ENCODE data around the gene ICOSLG.
"Not testable (repeated sequence)": the region's sequence is repeated elsewhere in the genome, so short reads cannot be mapped to it uniquely, and the experiment has no call there.

The ICOSLG gene

GRCh38 chr21:44227614-44228013 is 13.1 kb downstream of the ICOSLG start:
- in situ Hi-C loops (cut with HindIII; ENCODE audit: low sequenced_read_pairs): not testable (repeated sequence)

- in situ Hi-C loops (cut with HindIII; ENCODE audit: low sequenced_read_pairs): not testable (repeated sequence)
These were observed 15.1 kb downstream of the ICOSLG start for GRCh38 chr21:44225605-44226004.

DNA sequence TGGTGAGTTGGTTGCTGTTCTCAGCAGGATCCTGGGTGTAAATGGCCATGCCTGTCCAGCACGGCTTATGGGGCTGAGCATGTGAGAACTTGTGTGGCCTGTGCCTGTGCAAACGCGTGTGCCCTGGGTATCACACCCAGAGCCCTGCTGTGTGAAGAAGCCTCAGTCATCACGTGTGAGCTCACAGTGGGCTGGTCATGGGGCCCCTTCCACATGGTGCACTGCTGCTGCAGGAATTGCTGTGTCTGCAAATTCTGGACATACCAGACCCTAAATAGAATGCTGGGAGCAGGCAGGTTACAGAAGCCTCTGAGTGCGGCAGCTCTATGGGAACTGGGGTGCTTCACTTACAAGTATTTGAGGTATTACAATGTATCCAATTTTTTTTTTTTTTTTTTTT is 17.4 kb downstream of the ICOSLG start:
- in situ Hi-C loops (cut with HindIII; ENCODE audit: low sequenced_read_pairs): not testable (repeated sequence)

GRCh38 chr21:44220674-44221073 is 20.1 kb downstream of the ICOSLG start:
- in situ Hi-C loops (cut with HindIII; ENCODE audit: low sequenced_read_pairs): not testable (repeated sequence)

DNA sequence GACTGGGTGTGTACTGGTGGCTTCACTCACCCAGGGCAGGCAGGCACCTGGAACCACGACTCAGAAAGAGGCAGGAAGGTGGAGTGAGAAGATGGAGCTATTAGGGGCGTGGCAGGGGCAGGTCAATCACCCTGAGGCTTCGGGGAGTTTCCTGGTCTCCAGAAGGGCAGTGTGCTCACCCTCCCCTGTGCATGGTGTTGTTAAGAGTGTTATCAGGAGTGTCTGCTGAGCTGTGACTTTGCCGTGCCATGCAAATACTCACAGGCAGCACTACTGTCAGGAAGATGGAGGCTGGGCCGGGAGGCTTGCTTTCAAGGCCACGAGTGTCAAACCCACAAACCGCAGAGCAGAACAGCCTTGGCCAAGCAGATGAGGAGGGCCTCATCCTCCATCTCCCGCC is 22.3 kb downstream of the ICOSLG start:
- in situ Hi-C loops (cut with HindIII; ENCODE audit: low sequenced_read_pairs): not testable (repeated sequence)

GRCh38 chr21:44211978-44212377 is 28.8 kb downstream of the ICOSLG start:
- in situ Hi-C loops (cut with HindIII; ENCODE audit: low sequenced_read_pairs): not testable (repeated sequence)

DNA sequence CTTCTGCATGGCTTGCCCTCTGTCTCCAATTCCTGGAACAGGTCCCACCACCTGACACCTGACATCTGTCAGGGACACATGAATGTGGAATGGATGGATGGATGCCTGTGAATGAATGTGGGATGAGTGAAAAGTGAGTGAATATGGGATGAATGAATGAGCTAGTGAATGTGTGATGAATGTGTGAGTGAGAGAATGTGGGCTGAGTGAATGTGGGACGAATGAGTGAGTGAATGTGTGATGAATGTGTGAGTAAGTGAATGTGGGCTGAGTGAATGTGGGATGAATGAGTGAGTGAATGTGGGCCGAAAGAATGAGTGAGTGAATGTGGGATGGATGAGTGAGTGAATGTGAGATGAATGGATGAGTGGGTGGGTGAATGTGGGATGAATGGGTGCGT is 29.2 kb downstream of the ICOSLG start:
- in situ Hi-C loops (cut with HindIII; ENCODE audit: low sequenced_read_pairs): not testable (repeated sequence)

DNA sequence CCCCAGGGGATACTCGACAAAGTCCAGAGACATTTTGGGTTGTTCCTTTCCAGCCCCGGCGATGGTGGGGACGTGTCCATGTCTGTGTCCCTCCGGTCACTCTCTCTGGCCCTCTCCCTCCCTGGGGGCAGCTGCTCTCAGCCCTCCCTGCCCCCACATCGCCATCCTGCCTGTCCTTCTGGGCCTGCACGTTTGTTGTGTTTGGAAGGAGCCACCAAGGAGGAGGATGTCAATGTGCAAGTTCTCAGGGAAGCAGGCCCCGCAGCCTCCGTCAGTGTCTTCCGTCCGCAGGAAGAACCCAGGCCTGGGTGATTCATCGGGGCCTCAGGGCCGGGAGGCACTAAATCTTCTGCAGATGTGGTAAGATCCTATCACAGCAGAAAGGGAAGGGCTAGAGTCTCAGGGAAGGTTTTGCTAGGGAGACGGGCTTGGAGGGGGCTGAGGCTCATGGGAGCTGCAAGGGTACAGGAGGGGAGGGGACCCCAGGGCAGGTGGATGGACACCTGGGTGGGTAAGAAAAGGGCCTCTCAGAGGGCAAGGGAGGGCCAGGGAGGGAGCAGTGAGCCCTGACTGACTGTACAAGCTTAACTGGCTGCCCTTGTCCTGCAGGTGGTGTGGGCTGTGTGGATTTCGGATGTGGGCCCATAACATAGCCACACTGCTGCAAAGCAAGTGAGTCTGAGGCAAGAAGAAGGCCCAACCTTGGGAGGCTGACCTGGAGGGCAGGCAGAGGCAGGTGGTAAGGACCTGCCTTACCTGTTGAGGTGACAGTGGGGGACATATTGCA is 32.7 kb downstream of the ICOSLG start:
- in situ Hi-C loops (cut with HindIII; ENCODE audit: low sequenced_read_pairs): not testable (repeated sequence)

DNA sequence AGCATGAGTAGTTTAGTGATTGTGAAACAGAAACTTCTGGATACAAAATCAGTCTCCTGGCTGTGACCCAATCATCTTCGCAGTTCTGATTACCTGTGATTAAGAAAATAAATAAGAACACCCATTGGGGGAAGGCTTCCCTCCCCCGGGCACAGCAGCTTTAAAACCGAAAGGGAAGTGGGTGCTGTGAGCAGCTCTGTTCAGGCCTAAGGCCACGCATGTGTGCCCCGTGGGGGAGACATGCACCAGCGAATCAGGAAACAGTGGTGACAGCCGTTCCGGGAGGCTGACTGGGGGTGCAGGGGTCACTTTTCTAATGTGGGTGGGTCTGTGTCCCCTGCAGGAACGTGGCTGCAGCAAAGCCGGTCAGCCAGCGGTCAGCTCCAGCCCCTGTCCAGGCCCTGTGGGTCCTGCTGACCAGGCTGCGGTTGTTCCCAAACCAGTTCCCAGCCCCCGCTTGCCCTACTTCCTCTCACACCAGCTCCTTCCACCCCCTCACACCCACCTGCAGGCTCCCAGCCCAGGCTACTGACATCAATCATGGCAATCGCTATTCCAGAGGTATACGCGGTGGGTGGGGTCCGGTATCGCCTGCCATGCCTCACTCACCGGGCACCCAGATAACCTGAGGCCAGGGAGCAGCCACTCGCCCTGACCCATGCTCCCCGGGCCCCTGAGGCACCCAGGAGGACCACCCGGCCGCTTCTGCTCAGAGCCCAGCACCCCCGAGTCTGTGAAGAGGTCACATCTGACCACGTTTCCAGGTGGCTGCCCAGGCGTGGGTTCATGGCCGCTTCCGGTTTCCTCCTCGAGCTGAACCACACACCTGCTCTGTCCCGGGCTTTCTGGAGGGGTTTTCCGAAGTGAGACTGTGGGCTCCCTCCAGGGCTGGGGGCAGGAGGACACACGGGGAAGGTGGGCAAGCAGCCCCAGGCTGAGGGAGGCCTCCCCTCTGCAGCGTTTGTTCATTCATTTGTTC is 33.8 kb downstream of the ICOSLG start:
- in situ Hi-C loops (cut with HindIII; ENCODE audit: low sequenced_read_pairs): not testable (repeated sequence)

DNA sequence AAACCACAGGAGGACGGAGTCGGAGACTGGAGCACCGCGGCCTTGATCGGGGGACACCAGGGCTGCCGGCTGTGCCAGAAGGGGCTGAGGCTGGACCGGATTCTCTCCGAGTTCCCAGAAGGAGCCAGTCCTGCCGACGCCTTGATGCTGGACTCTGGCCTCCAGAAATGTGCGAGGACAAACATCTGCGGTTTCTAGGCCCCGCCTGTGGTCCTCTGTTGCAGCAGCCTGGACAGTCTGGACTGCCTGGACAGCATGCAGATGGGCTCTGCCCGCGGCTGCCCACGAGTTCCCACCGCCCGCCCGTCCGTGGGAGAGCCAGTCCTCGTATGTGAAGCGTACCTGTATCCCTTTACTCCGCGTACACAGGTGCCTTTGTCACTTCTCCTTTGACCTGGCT is 34.6 kb downstream of the ICOSLG start:
- in situ Hi-C loops (cut with HindIII; ENCODE audit: low sequenced_read_pairs): not testable (repeated sequence)

GRCh38 chr21:44202590-44203299 is 38.0 kb downstream of the ICOSLG start:
- in situ Hi-C loops (cut with HindIII; ENCODE audit: low sequenced_read_pairs): not testable (repeated sequence)

- in situ Hi-C loops (cut with HindIII; ENCODE audit: low sequenced_read_pairs): not testable (repeated sequence)
These were observed 40.7 kb downstream of the ICOSLG start for GRCh38 chr21:44199997-44200396.

- in situ Hi-C loops (cut with HindIII; ENCODE audit: low sequenced_read_pairs): no loop called here
These were observed 41.3 kb downstream of the ICOSLG start for GRCh38 chr21:44199448-44199847.

DNA sequence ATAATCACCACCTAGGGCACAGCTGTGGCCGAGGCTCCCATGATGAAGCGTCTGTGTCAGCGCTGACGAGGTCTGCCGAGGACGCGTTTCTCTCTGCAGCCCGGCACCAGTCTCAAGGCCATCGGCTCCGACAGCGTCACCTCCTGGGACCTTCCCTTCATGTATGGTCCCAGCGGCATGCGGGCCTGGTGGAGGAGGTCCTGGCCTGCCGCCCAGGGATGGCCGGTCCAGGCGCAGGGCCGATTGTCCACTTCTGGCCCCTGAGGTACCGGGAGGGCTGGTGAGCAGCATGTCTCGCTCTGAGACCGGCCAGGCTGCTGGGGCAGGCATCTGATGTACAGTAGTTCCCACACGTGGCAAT is 43.6 kb downstream of the ICOSLG start:
- in situ Hi-C loops (cut with HindIII; ENCODE audit: low sequenced_read_pairs): not testable (repeated sequence)

DNA sequence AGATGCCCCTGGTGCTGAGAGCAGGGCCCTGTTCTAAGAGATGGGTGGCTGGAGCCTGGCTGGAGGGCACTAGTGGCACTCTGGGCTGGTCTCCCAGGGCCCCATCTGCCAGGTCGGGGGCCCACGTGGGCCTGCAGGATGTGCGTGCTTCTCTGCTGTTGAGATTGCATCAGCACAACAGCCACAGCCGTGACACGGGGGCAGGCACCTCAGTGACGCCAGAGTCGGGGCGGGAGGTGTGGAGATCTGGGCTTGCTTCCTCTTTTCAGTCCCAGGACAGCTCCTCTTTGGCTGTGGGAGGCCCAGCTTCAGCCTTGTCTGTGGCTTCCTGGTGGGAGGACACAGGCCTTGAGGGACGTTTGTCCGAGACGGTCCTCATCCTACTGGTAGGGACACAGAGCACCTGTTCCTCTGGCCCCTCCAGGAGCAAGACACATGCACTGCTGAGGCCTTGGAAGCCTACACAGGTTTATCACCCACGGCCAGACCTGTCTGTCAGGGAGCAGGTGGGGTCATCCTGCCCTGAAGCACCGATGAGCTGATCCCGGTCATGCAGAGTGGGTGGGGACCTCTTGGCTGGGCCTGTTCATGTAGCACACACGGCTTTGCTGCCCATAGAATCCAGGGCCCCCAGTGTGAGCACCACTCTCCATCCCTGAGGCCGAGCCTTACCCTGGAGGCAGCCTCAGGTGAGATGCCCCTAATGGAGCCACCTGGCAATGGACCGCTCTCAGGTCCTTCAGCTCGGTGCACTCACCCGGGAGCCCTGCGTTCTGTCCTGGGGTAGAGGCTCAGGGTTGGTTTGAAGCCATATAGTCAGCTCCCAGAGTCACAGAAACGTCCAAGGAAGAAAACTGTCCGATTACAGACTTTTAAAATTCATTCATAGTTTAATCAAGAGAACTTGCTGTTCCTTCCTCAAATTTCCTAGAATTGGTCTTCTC is 44.3 kb downstream of the ICOSLG start:
- in situ Hi-C loops (cut with HindIII; ENCODE audit: low sequenced_read_pairs): not testable (repeated sequence)

DNA sequence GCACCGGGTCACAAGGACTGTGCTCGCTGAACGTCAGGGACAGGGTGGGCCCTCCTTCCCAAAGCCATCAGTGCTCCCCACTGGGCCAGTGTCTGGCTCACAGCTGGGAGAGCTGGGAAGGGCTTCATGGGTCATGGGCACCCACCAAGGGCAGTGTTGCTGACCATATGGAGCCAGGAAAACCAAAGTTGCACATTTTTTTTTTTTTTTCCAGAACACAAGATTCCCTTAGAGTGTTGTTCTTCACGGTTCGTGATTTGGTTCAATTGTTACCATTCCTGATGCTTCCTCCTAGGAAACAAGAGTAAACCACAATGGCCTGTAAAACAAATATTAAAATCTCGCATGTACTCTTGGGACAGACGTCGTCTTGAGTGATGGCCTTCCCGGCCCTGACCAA is 45.9 kb downstream of the ICOSLG start:
- in situ Hi-C loops (cut with HindIII; ENCODE audit: low sequenced_read_pairs): not testable (repeated sequence)

GRCh38 chr21:44194451-44194850 is 46.3 kb downstream of the ICOSLG start:
- in situ Hi-C loops (cut with HindIII; ENCODE audit: low sequenced_read_pairs): not testable (repeated sequence)

DNA sequence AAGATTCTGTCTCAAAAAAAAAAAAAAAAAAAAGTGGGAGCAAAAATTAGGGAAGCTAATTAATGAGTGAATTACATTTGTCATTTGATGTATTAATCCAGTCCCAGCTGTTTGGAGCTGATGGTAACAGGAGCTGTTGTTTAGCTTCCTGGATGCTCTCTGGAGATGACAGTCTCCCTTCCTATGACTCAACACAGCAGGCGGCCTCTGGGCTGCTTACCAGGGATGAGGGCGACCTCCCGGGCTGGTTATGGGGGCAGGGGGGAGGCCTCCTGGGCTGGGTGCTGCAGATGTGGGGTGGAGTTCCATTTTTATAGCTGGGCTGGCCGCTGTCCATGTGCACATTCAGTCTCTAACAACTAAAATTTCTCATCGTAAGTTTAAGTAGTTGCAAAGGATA is 47.6 kb downstream of the ICOSLG start:
- in situ Hi-C loops (cut with HindIII; ENCODE audit: low sequenced_read_pairs): not testable (repeated sequence)

DNA sequence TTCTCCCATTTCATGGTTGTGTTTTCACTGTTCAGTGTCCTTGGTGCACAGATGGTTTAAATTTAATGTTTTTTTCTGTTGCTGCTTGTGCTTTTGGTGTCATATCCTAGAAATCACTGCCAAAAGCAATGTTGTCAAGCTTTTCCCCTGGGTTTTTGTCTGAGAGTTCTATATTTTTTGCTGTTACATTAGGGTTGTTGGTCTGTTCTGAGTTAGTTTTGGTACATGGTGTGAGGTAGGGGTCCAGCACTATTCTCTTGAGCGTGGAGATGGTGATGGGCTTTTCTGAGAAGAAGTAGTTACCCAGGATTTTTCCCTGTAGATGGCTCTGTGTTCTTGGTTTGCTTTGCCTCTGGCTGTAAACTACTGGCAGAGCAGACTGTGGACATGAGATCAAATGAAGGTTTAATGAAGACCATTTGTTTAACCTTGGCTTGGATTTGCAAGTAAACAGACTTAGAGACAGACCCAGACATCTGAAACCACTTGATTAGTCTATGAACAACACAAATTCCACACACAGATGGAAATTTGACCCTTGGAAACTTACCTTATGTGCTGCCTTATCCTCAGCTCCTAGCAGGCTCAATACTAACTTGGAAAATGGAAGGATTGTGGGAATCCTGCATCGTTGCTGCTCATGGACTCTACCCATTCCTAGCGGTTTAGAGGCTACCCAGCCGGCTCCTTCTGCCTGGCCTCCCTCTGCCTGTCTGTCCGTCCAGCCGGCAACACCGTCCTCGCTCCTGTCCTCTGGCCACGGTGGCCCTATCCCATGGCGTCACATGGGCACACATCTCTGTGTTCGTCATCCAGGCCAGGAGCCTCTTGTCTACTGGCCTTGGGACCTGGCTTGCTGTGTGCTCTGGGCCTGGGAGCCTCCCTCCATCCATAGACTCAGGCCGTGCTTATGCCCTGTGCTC is 50.1 kb downstream of the ICOSLG start:
- in situ Hi-C loops (cut with HindIII; ENCODE audit: low sequenced_read_pairs): not testable (repeated sequence)
